Measurements from ENCODE around the gene SALL4.

Gene SALL4

DNA sequence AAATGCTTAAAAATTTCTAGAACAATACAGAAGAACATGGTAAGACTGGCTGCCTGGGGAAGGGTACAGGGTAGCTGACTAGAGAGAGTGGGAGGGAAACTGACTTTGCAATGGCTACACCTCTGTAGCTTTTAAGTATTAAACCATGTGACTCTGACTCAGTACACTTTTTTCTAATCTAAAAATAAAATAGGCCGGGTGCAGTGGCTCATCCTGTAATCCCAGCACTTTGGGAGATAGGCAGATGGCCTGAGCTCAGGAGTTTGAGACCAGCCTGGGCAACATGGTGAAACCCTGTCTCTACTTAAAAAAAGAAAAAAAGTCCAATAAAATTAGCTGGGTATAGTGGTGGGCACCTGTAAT is 52.7 kb downstream of the SALL4 start:
- Histone ChIP-seq H3K79me2 (ENCODE audit: insufficient read depth, low read length) (no peaks in the 10 kb centered on the region), H3F3A (ENCODE audit: insufficient read depth) (no peaks in the 10 kb centered on the region), H2AFZ (ENCODE audit: low read depth, low read length, severe bottlenecking) (no peak overlapping the region), H3K9me2 (replicated peaks; ENCODE audit: insufficient read depth, low read length) (no peaks in the 10 kb centered on the region), H3K4me3 (ENCODE audit: insufficient read depth, low read length, poor library complexity, severe bottlenecking) (no peak overlapping the region), H3K9ac (ENCODE audit: low read length) (no peak overlapping the region), H3K27ac (ENCODE audit: low read depth, low read length) (no peak overlapping the region), H3K4me2 (ENCODE audit: low read depth, low read length, poor library complexity, severe bottlenecking) (no peak overlapping the region), H4K20me1 (ENCODE audit: low read depth, low read length) (no peaks in the 10 kb centered on the region), H3K36me3 (ENCODE audit: low read length) (no peaks in the 10 kb centered on the region), H3K27me3 (ENCODE audit: low read length) (no peaks in the 10 kb centered on the region), H3K9me3 (ENCODE audit: insufficient read depth, low read length) (no peaks in the 10 kb centered on the region)
- TF ChIP-seq, protein P1, sequence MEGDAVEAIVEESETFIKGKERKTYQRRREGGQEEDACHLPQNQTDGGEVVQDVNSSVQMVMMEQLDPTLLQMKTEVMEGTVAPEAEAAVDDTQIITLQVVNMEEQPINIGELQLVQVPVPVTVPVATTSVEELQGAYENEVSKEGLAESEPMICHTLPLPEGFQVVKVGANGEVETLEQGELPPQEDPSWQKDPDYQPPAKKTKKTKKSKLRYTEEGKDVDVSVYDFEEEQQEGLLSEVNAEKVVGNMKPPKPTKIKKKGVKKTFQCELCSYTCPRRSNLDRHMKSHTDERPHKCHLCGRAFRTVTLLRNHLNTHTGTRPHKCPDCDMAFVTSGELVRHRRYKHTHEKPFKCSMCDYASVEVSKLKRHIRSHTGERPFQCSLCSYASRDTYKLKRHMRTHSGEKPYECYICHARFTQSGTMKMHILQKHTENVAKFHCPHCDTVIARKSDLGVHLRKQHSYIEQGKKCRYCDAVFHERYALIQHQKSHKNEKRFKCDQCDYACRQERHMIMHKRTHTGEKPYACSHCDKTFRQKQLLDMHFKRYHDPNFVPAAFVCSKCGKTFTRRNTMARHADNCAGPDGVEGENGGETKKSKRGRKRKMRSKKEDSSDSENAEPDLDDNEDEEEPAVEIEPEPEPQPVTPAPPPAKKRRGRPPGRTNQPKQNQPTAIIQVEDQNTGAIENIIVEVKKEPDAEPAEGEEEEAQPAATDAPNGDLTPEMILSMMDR (IDR thresholded peaks at IDR 0.05; ENCODE audit: insufficient read depth, low read length, poor library complexity, severe bottlenecking): no peak
- no peak for TF ChIP-seq EZH2phosphoT487 (conservative IDR thresholded peaks at IDR 0.05; ENCODE audit: low read length)

GRCh38 chr20:51747182-51747911 is 55.0 kb downstream of the SALL4 start:
- no peaks in the 10 kb centered on the region for H3K36me3 ChIP-seq (ENCODE audit: low read length)
- H3F3A ChIP-seq (ENCODE audit: insufficient read depth): no peaks in the 10 kb centered on the region
- H2AFZ ChIP-seq (ENCODE audit: low read depth, low read length, severe bottlenecking): no peak overlapping the region
- no peak overlapping the region for H3K27ac ChIP-seq (ENCODE audit: low read depth, low read length)
- H3K4me3 ChIP-seq (ENCODE audit: insufficient read depth, low read length, poor library complexity, severe bottlenecking): no peak overlapping the region
- no peaks in the 10 kb centered on the region for H3K79me2 ChIP-seq (ENCODE audit: insufficient read depth, low read length)
- H3K9me3 ChIP-seq (ENCODE audit: insufficient read depth, low read length): no peaks in the 10 kb centered on the region
- no peak overlapping the region for H3K4me2 ChIP-seq (ENCODE audit: low read depth, low read length, poor library complexity, severe bottlenecking)
- no peak overlapping the region for H3K9ac ChIP-seq (ENCODE audit: low read length)
- H3K9me2 ChIP-seq (replicated peaks; ENCODE audit: insufficient read depth, low read length): no peaks in the 10 kb centered on the region
- H3K27me3 ChIP-seq (ENCODE audit: low read length): no peaks in the 10 kb centered on the region
- H4K20me1 ChIP-seq (ENCODE audit: low read depth, low read length): no peaks in the 10 kb centered on the region
- TF ChIP-seq EZH2phosphoT487 (conservative IDR thresholded peaks at IDR 0.05; ENCODE audit: low read length): no peak
- TF ChIP-seq, protein P1 (IDR thresholded peaks at IDR 0.05; ENCODE audit: insufficient read depth, low read length, poor library complexity, severe bottlenecking): no peak

DNA sequence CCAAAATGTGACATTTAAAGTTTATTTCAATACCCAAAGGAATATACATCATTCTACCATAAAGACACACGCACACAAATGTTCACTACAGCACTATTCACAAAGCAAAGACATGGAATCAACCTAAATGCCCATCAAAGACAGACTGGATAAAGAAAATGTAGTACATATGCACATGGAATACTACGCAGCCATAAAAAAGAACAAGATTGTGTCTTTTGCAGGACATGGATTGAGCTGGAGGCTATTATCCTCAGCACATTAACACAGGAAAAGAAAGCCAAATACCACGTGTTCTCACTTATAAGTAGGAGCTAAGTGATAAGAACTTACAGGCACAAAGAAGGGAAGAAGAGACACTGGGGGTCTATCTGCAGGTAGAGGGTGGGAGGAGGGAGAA is 56.5 kb downstream of the SALL4 start:
- Histone ChIP-seq H3K9me2 (replicated peaks; ENCODE audit: insufficient read depth, low read length) (no peaks in the 10 kb centered on the region), H3K27ac (ENCODE audit: low read depth, low read length) (no peak overlapping the region), H3K9me3 (ENCODE audit: insufficient read depth, low read length) (no peaks in the 10 kb centered on the region), H3K4me2 (ENCODE audit: low read depth, low read length, poor library complexity, severe bottlenecking) (no peak overlapping the region), H4K20me1 (ENCODE audit: low read depth, low read length) (no peaks in the 10 kb centered on the region), H3K36me3 (ENCODE audit: low read length) (no peaks in the 10 kb centered on the region), H3F3A (ENCODE audit: insufficient read depth) (no peaks in the 10 kb centered on the region), H3K27me3 (ENCODE audit: low read length) (no peaks in the 10 kb centered on the region), H3K9ac (ENCODE audit: low read length) (no peak overlapping the region), H3K4me3 (ENCODE audit: insufficient read depth, low read length, poor library complexity, severe bottlenecking) (no peak overlapping the region), H3K79me2 (ENCODE audit: insufficient read depth, low read length) (no peaks in the 10 kb centered on the region), H2AFZ (ENCODE audit: low read depth, low read length, severe bottlenecking) (no peak overlapping the region)
- no peak for TF ChIP-seq EZH2phosphoT487 (conservative IDR thresholded peaks at IDR 0.05; ENCODE audit: low read length)
- TF ChIP-seq, protein P1 (IDR thresholded peaks at IDR 0.05; ENCODE audit: insufficient read depth, low read length, poor library complexity, severe bottlenecking): no peak
